ENCODE data around the gene FAM199X.

Gene FAM199X

GRCh38 chrX:104151037-104151436 is 15.2 kb upstream of the FAM199X start:
- Histone ChIP-seq H3K9me3 (ENCODE audit: control insufficient read depth, insufficient read depth, low read length) (no peaks in the 10 kb centered on the region), H3K4me3 (ENCODE audit: low read depth, low read length) (no peak overlapping the region), H3K9ac (ENCODE audit: low read depth, low read length) (no peak overlapping the region), H3K27me3 (ENCODE audit: control insufficient read depth, insufficient read depth, low read length) (no peaks in the 10 kb centered on the region), H3K36me3 (ENCODE audit: control insufficient read depth, insufficient read depth, low read length) (no peaks in the 10 kb centered on the region), H3K4me1 (ENCODE audit: control insufficient read depth, insufficient read depth, low read length) (no peaks in the 10 kb centered on the region)

DNA sequence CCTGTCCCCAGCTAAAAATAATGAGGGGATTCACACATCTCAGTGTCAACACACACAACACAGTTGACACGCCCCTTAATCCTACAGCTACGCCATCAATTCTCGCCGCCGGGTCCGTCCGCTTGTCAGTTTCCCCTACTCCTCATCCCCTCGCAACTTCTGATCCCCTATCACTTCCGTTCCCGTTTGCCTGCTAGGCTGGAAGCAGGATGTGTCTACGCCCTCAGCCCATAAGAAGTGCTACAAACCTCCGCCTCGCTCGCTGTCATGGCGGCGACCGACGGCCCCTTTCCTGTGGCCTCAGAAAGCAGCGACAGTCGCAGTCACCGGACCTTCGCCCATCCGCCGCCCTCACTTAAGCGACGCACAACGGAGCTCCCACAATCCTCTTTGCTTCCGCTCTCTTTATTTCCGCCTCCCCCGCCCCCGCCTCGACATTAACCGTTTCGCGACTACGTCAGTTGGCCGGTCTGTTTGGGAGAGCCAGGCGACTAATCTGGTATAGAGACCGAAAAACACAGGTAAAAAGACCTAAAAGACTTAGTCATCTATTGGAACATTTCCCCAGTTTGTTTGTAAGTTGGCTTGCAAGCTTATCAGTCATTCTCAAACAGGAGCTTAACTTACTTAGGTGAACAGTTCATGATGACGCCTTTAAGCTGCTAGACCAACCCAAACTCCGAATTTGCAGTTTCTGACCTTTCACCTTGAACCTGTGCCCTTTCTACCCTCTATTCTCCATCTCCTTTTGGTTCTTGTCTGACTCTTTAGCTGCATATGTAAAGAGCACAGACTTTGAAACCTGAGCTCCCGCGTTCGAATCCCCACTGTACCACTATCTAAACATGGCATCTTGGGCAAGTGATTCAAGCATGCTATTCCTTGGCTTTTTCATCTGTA is 9.4 kb upstream of the FAM199X start, which contains the start of gene SLC25A53:
SLC25A53 (minus strand) TSS at position 380 of the 900 bp plus-strand sequence. CDS start 51,752 bp downstream, outside the sequence.
- peaks cover 6% of the 10 kb centered on the region for H3K4me1 ChIP-seq (ENCODE audit: control insufficient read depth, insufficient read depth, low read length)

GRCh38 chrX:104166735-104167436 is 633 bp downstream of the FAM199X start:
- no peaks in the 10 kb centered on the region for H3K27me3 ChIP-seq (ENCODE audit: control insufficient read depth, insufficient read depth, low read length)
- peak overlapping the region; percentile 88 for H3K4me3 ChIP-seq (ENCODE audit: low read depth, low read length)
- H3K4me1 ChIP-seq (ENCODE audit: control insufficient read depth, insufficient read depth, low read length), result peaks cover 5% of the 10 kb centered on the region
- no peaks in the 10 kb centered on the region for H3K9me3 ChIP-seq (ENCODE audit: control insufficient read depth, insufficient read depth, low read length)
- no peaks in the 10 kb centered on the region for H3K36me3 ChIP-seq (ENCODE audit: control insufficient read depth, insufficient read depth, low read length)
- peak overlapping the region; percentile 82 for H3K9ac ChIP-seq (ENCODE audit: low read depth, low read length)

More for the DNA sequence above, 9.4 kb upstream of the FAM199X start, which contains the start of gene SLC25A53:
- Histone ChIP-seq H3K9me3 (ENCODE audit: control insufficient read depth, insufficient read depth, low read length) (no peaks in the 10 kb centered on the region), H3K9ac (ENCODE audit: low read depth, low read length) (peak within 1 kb of the TSS; percentile 83), H3K36me3 (ENCODE audit: control insufficient read depth, insufficient read depth, low read length) (no peaks in the 10 kb centered on the region), H3K4me3 (ENCODE audit: low read depth, low read length) (peak within 1 kb of the TSS; percentile 98), H3K27me3 (ENCODE audit: control insufficient read depth, insufficient read depth, low read length) (no peaks in the 10 kb centered on the region)

DNA sequence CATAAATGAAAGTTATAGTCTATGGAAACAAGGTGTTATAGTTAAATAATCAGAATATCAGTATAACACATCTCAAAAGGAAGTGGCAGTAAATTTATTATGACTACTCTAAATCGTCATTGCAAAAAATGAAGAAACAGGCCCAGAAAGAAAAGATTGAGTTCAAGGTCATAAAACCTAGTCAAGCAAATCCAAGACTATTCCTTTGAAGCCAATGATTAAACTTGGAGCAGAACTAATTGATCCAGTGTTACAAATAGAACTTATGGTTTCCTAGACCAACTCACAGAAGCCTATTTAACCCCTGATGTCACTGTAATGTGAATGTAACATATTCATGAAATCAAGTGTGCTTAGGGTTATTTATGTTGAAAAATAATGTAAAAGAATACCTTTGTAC is 1.9 kb downstream of the FAM199X start:
- no peaks in the 10 kb centered on the region for H3K9me3 ChIP-seq (ENCODE audit: control insufficient read depth, insufficient read depth, low read length)
- H3K4me1 ChIP-seq (ENCODE audit: control insufficient read depth, insufficient read depth, low read length), result peaks cover 5% of the 10 kb centered on the region
- peak overlapping the region; percentile 88 for H3K4me3 ChIP-seq (ENCODE audit: low read depth, low read length)
- H3K36me3 ChIP-seq (ENCODE audit: control insufficient read depth, insufficient read depth, low read length), result no peaks in the 10 kb centered on the region
- H3K9ac ChIP-seq (ENCODE audit: low read depth, low read length), result no peak overlapping the region
- H3K27me3 ChIP-seq (ENCODE audit: control insufficient read depth, insufficient read depth, low read length), result no peaks in the 10 kb centered on the region

- no peaks in the 10 kb centered on the region for H3K27me3 ChIP-seq (ENCODE audit: control insufficient read depth, insufficient read depth, low read length)
- no peaks in the 10 kb centered on the region for H3K9me3 ChIP-seq (ENCODE audit: control insufficient read depth, insufficient read depth, low read length)
- H3K4me3 ChIP-seq (ENCODE audit: low read depth, low read length), result no peak overlapping the region
- no peak overlapping the region for H3K9ac ChIP-seq (ENCODE audit: low read depth, low read length)
- peaks cover 5% of the 10 kb centered on the region for H3K4me1 ChIP-seq (ENCODE audit: control insufficient read depth, insufficient read depth, low read length)
- H3K36me3 ChIP-seq (ENCODE audit: control insufficient read depth, insufficient read depth, low read length), result peaks cover 6% of the 10 kb centered on the region
Observed at GRCh38 chrX:104172121-104172520, 5.9 kb downstream of the FAM199X start.

GRCh38 chrX:104172788-104173187 is 6.5 kb downstream of the FAM199X start:
- peaks cover 5% of the 10 kb centered on the region for H3K4me1 ChIP-seq (ENCODE audit: control insufficient read depth, insufficient read depth, low read length)
- no peak overlapping the region for H3K9ac ChIP-seq (ENCODE audit: low read depth, low read length)
- H3K4me3 ChIP-seq (ENCODE audit: low read depth, low read length), result no peak overlapping the region
- H3K27me3 ChIP-seq (ENCODE audit: control insufficient read depth, insufficient read depth, low read length), result no peaks in the 10 kb centered on the region
- peaks cover 6% of the 10 kb centered on the region for H3K36me3 ChIP-seq (ENCODE audit: control insufficient read depth, insufficient read depth, low read length)
- H3K9me3 ChIP-seq (ENCODE audit: control insufficient read depth, insufficient read depth, low read length), result no peaks in the 10 kb centered on the region

- H3K36me3 ChIP-seq (ENCODE audit: control insufficient read depth, insufficient read depth, low read length), result peaks cover 9% of the 10 kb centered on the region
- no peaks in the 10 kb centered on the region for H3K27me3 ChIP-seq (ENCODE audit: control insufficient read depth, insufficient read depth, low read length)
- no peaks in the 10 kb centered on the region for H3K4me1 ChIP-seq (ENCODE audit: control insufficient read depth, insufficient read depth, low read length)
- no peak overlapping the region for H3K9ac ChIP-seq (ENCODE audit: low read depth, low read length)
- H3K9me3 ChIP-seq (ENCODE audit: control insufficient read depth, insufficient read depth, low read length), result no peaks in the 10 kb centered on the region
- no peak overlapping the region for H3K4me3 ChIP-seq (ENCODE audit: low read depth, low read length)
Observed at GRCh38 chrX:104173841-104174240, 7.6 kb downstream of the FAM199X start.

GRCh38 chrX:104183685-104184084 is 17.4 kb downstream of the FAM199X start:
- no peaks in the 10 kb centered on the region for H3K27me3 ChIP-seq (ENCODE audit: control insufficient read depth, insufficient read depth, low read length)
- no peaks in the 10 kb centered on the region for H3K4me1 ChIP-seq (ENCODE audit: control insufficient read depth, insufficient read depth, low read length)
- H3K9ac ChIP-seq (ENCODE audit: low read depth, low read length), result no peak overlapping the region
- no peak overlapping the region for H3K4me3 ChIP-seq (ENCODE audit: low read depth, low read length)
- H3K36me3 ChIP-seq (ENCODE audit: control insufficient read depth, insufficient read depth, low read length), result peaks cover 13% of the 10 kb centered on the region
- H3K9me3 ChIP-seq (ENCODE audit: control insufficient read depth, insufficient read depth, low read length), result no peaks in the 10 kb centered on the region

GRCh38 chrX:104187931-104188330 is 21.7 kb downstream of the FAM199X start:
- Histone ChIP-seq H3K4me3 (ENCODE audit: low read depth, low read length) (no peak overlapping the region), H3K4me1 (ENCODE audit: control insufficient read depth, insufficient read depth, low read length) (no peaks in the 10 kb centered on the region), H3K9me3 (ENCODE audit: control insufficient read depth, insufficient read depth, low read length) (no peaks in the 10 kb centered on the region), H3K27me3 (ENCODE audit: control insufficient read depth, insufficient read depth, low read length) (no peaks in the 10 kb centered on the region), H3K36me3 (ENCODE audit: control insufficient read depth, insufficient read depth, low read length) (peaks cover 11% of the 10 kb centered on the region), H3K9ac (ENCODE audit: low read depth, low read length) (no peak overlapping the region)

DNA sequence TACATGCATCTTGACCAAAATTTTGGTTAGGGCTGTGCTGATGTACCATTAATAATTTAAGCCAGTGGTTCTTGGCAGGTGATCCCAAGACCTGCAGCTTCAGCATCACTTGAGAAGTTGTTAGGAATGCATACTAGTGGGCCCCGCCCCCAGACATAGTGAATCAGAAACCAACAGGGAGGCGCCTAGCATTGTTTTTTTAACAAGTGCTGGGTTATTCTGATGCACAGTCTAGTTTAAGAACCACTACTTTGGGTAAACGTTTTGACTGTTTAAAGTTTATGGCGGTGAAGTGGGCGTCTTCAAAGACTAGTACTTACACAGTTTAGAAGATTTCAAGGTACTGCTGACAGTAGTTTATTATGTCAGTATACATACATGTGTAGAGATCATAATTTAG is 23.6 kb downstream of the FAM199X start:
- Histone ChIP-seq H3K9me3 (ENCODE audit: control insufficient read depth, insufficient read depth, low read length) (no peaks in the 10 kb centered on the region), H3K36me3 (ENCODE audit: control insufficient read depth, insufficient read depth, low read length) (peaks cover 11% of the 10 kb centered on the region), H3K27me3 (ENCODE audit: control insufficient read depth, insufficient read depth, low read length) (no peaks in the 10 kb centered on the region), H3K4me1 (ENCODE audit: control insufficient read depth, insufficient read depth, low read length) (no peaks in the 10 kb centered on the region), H3K4me3 (ENCODE audit: low read depth, low read length) (no peak overlapping the region), H3K9ac (ENCODE audit: low read depth, low read length) (no peak overlapping the region)

- Histone ChIP-seq H3K36me3 (ENCODE audit: control insufficient read depth, insufficient read depth, low read length) (no peaks in the 10 kb centered on the region), H3K4me1 (ENCODE audit: control insufficient read depth, insufficient read depth, low read length) (no peaks in the 10 kb centered on the region), H3K27me3 (ENCODE audit: control insufficient read depth, insufficient read depth, low read length) (no peaks in the 10 kb centered on the region), H3K9ac (ENCODE audit: low read depth, low read length) (no peak overlapping the region), H3K9me3 (ENCODE audit: control insufficient read depth, insufficient read depth, low read length) (no peaks in the 10 kb centered on the region), H3K4me3 (ENCODE audit: low read depth, low read length) (no peak overlapping the region)
Observed at GRCh38 chrX:104193485-104193884, 27.2 kb downstream of the FAM199X start.

Data from iPS-15b (cell line).